Spleen (tissue), 7 donors: ENCODE results near the gene ORAI3.

ENCODE experiments used
- POLR2A ChIP-seq, 3 donors: fragments of 450-650 bp; IDR thresholded peaks; one replicate each; pipeline ENCODE4 v1.5.1; 2017; ENCODE audit warnings: antibody characterized with exemption in 3 of 3, mild to moderate bottlenecking in 1 of 3
- POLR2AphosphoS5 ChIP-seq, 3 donors: sonication (generic); formaldehyde crosslinking; IDR thresholded peaks; one replicate each; pipeline ENCODE4 v1.5.1; 2017; ENCODE audit warnings: antibody characterized with exemption in 3 of 3
- TF ChIP-seq, protein P1 (sequence below), 11 experiments: fragments of 200-600 bp in 7 of 11; fragments of 450-650 bp in 4 of 11; sonication (generic) in 4 of 11; IDR thresholded peaks in 8 of 11; conservative IDR thresholded peaks in 3 of 11; 1 replicate in 7 of 11; 2 replicates in 4 of 11; pipeline versions ENCODE4 v1.4.0 to v1.8.0; 2016 to 2021; ENCODE audit warnings: antibody characterized with exemption in 11 of 11, inconsistent platforms in 4 of 11, mild to moderate bottlenecking in 1 of 11
- donor health status: DM: no; HTN: no; CAD: no; lungs with moderate emphysema.
- donor health status: DM: no; HTN: no; CAD: no.
- donor health status: DM: no; HTN: no; CAD: no.

DNA sequence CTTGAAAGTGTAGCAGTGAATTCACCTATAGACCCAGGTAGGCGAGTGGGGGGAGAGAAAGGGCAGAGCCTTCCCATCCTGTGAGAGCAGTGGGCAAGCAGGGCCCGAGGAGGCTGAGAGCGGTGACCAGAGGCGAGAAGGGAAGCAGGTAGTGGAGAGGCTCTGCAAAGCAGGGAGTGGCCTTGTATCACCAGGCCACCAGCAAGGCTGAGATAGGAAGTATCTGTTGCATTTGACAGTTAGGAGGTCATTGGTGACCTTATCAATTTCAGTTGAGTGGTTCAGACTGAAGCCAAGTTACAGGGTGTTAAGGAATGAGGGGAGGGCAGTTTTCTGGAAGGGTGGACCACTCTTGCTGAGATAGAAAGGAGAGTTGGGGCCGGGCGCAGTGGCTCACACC lies 25.5 kb downstream of the ORAI3 start:
- TF ChIP-seq, protein P1, sequence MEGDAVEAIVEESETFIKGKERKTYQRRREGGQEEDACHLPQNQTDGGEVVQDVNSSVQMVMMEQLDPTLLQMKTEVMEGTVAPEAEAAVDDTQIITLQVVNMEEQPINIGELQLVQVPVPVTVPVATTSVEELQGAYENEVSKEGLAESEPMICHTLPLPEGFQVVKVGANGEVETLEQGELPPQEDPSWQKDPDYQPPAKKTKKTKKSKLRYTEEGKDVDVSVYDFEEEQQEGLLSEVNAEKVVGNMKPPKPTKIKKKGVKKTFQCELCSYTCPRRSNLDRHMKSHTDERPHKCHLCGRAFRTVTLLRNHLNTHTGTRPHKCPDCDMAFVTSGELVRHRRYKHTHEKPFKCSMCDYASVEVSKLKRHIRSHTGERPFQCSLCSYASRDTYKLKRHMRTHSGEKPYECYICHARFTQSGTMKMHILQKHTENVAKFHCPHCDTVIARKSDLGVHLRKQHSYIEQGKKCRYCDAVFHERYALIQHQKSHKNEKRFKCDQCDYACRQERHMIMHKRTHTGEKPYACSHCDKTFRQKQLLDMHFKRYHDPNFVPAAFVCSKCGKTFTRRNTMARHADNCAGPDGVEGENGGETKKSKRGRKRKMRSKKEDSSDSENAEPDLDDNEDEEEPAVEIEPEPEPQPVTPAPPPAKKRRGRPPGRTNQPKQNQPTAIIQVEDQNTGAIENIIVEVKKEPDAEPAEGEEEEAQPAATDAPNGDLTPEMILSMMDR (IDR thresholded peaks at IDR 0.05 in 8 of 11, conservative IDR thresholded peaks at IDR 0.05 in 3 of 11), result no peak
- TF ChIP-seq POLR2A (IDR thresholded peaks at IDR 0.05) (no peak), POLR2AphosphoS5 (IDR thresholded peaks at IDR 0.05) (no peak)
